ENCODE data around the gene STK4.

DNA sequence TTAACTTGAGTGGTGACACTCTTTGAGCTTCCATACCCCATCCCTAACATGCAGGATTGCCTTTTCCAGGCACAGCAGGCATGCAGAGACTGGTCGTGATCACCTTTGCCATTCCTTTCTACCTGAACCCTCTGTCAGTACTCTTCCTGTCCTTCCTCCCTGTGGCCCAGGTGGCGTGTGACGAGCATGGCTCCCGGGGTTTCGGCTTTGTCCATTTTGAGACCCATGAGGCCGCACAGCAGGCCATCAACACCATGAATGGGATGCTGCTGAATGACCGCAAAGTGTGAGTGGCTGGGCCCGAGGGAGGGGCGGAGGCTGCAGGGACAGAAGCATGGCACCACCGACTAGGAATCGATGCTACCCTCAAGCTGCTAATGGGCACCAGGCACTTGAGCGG lies 49.7 kb upstream of the STK4 start:
- TF ChIP-seq SIN3A (IDR thresholded peaks at IDR 0.05; ENCODE audit: borderline replicate concordance, insufficient read depth, low read length), result no peak
- TF ChIP-seq TAF1 (IDR thresholded peaks at IDR 0.05; ENCODE audit: borderline replicate concordance, insufficient read depth, low read length), result no peak
- no peak for TF ChIP-seq POLR2AphosphoS5 (IDR thresholded peaks at IDR 0.05; ENCODE audit: low read depth, low read length)
- TF ChIP-seq, protein P1, sequence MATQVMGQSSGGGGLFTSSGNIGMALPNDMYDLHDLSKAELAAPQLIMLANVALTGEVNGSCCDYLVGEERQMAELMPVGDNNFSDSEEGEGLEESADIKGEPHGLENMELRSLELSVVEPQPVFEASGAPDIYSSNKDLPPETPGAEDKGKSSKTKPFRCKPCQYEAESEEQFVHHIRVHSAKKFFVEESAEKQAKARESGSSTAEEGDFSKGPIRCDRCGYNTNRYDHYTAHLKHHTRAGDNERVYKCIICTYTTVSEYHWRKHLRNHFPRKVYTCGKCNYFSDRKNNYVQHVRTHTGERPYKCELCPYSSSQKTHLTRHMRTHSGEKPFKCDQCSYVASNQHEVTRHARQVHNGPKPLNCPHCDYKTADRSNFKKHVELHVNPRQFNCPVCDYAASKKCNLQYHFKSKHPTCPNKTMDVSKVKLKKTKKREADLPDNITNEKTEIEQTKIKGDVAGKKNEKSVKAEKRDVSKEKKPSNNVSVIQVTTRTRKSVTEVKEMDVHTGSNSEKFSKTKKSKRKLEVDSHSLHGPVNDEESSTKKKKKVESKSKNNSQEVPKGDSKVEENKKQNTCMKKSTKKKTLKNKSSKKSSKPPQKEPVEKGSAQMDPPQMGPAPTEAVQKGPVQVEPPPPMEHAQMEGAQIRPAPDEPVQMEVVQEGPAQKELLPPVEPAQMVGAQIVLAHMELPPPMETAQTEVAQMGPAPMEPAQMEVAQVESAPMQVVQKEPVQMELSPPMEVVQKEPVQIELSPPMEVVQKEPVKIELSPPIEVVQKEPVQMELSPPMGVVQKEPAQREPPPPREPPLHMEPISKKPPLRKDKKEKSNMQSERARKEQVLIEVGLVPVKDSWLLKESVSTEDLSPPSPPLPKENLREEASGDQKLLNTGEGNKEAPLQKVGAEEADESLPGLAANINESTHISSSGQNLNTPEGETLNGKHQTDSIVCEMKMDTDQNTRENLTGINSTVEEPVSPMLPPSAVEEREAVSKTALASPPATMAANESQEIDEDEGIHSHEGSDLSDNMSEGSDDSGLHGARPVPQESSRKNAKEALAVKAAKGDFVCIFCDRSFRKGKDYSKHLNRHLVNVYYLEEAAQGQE (IDR thresholded peaks at IDR 0.05; ENCODE audit: insufficient read depth in 1 of 2, low read depth in 2 of 2, low read length in 2 of 2), result no peak
